AG04450 (cell line): Measurements from ENCODE around the gene SPTSSB. TPM values are rescaled to one million over a fixed set of nuclear protein-coding genes. Genes with fewer than 3 reads are reported as not detected.

Experiments
- CTCF ChIA-PET: fragments of 300-600, 350-600 bp; formaldehyde crosslinking; extraction: SDS; loops from one replicate; lab custom pipeline; 2022; ENCODE audit warnings: antibody characterized with exemption, inconsistent platforms; lab: Charles Lee
- POLR2A ChIA-PET: fragments of 350-600 bp; formaldehyde crosslinking; extraction: SDS; loops from one replicate; lab custom pipeline; 2021; ENCODE audit warnings: antibody characterized with exemption, inconsistent platforms; lab: Yijun Ruan, JAX
- DNase-seq: peaks from one replicate; pipeline ENCODE4 v3.0.0-alpha.2; 2011; ENCODE audit warnings: low read depth, low spot score
- H3K27ac ChIP-seq: one replicate; pipeline ENCODE4 v1.5.1; 2012; ENCODE audit warnings: low read depth, low read length, control low read depth
- H3K27me3 ChIP-seq: one replicate; pipeline ENCODE4 v1.6.0; 2012; ENCODE audit warnings: low read length; ENCODE audit not compliant: control insufficient read depth, insufficient read depth
- H3K4me3 ChIP-seq: 2 replicates; pipeline ENCODE4 v1.5.1; 2011; ENCODE audit warnings: mild to moderate bottlenecking, low read depth, low read length, control low read depth
- H3K9me3 ChIP-seq: 2 replicates; pipeline ENCODE4 v1.5.1; 2012; ENCODE audit warnings: low read length; ENCODE audit not compliant: control insufficient read depth, insufficient read depth
- polyA plus RNA-seq: library from polyadenylated mRNA; depleted of rRNA; stranded (reverse); fragments of >200 nt; gene quantifications from 2 replicates; pipeline ENCODE4 v1.2.3, GENCODE V29; 2011
- TF ChIP-seq, protein P1 (sequence below): IDR thresholded peaks from 2 replicates; pipeline ENCODE4 v1.5.1; 2011; ENCODE audit warnings: low read depth, low read length, control low read depth, inconsistent platforms

The SPTSSB gene
- polyA plus RNA-seq, 1 experiment = not detected

DNA sequence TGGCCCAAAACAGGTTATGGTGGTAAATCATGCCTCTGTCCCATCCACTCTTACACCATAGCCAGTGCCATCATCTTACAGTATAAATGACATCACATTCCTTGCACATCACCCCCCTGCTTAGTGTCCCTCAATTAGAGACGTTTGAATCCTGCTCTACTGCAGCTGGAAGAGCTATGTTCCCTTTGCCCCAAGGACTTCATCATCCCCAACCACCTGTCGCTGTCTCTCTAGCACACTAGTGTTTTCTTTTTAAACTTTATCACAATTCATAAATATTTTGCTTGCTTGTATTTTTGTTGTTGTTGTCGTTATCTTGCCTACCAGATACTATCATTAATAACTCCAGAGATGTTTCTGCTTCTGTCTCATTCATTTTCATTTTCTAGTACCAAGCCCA lies 28.7 kb downstream of the SPTSSB start:
- no peaks in the 10 kb centered on the region for H3K27me3 ChIP-seq
- no peak for DNase-seq

DNA sequence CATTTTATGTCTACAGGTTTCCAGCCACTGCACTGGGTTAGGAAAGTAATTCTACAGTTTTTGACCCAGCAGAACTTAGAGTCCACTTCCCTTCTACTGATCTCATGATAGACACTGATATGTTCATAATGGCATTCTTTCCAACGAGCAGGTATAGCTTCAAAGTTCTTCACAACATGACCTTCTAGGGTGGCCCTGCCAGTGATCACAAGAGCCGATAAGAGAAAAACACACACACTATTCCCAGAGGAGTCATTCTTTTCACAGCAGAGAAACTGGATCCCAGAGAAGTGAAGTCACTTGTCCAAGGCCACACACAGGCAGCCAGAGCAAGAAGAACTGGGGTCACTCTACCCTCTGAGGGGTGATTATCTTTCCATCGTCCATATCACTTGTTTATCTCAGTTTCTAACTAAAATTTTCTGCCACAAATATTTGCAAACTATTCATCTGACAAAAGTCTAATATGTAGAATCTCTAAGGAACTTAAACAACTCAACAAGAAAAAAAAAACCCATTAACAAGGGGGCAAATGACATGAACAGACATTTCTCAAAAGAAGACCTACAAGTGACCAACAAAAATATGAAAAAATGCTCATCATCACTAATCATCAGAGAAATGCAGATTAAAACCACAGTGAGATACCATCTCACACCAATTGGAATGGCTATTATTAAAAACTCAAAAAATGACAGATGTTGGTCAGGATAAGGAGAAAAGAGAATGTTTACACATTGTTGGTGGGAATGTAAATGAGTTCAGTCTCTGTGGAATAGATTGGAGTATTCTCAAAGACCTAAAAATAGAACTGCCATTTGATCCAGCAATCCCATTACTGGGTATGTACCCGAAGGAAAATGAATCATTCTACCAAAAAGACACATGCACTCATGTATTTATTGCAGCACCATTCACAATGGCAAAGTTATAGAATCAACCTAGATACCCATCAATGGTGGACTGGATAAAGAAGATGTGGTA lies 31.5 kb downstream of the SPTSSB start:
- Histone ChIP-seq H3K27me3 (no peaks in the 10 kb centered on the region), H3K9me3 (no peaks in the 10 kb centered on the region), H3K4me3 (no peak overlapping the region), H3K27ac (no peak overlapping the region)
- POLR2A ChIA-PET = no interaction called here
- TF ChIP-seq, protein P1, sequence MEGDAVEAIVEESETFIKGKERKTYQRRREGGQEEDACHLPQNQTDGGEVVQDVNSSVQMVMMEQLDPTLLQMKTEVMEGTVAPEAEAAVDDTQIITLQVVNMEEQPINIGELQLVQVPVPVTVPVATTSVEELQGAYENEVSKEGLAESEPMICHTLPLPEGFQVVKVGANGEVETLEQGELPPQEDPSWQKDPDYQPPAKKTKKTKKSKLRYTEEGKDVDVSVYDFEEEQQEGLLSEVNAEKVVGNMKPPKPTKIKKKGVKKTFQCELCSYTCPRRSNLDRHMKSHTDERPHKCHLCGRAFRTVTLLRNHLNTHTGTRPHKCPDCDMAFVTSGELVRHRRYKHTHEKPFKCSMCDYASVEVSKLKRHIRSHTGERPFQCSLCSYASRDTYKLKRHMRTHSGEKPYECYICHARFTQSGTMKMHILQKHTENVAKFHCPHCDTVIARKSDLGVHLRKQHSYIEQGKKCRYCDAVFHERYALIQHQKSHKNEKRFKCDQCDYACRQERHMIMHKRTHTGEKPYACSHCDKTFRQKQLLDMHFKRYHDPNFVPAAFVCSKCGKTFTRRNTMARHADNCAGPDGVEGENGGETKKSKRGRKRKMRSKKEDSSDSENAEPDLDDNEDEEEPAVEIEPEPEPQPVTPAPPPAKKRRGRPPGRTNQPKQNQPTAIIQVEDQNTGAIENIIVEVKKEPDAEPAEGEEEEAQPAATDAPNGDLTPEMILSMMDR = no peak
- CTCF ChIA-PET = no interaction called here
- no peak for DNase-seq

More for the DNA sequence above, 28.7 kb downstream of the SPTSSB start:
- Histone ChIP-seq H3K27ac (no peak overlapping the region), H3K4me3 (no peak overlapping the region), H3K9me3 (no peaks in the 10 kb centered on the region)
- POLR2A ChIA-PET = no interaction called here
- CTCF ChIA-PET = no interaction called here
- TF ChIP-seq, protein P1 = no peak

DNA sequence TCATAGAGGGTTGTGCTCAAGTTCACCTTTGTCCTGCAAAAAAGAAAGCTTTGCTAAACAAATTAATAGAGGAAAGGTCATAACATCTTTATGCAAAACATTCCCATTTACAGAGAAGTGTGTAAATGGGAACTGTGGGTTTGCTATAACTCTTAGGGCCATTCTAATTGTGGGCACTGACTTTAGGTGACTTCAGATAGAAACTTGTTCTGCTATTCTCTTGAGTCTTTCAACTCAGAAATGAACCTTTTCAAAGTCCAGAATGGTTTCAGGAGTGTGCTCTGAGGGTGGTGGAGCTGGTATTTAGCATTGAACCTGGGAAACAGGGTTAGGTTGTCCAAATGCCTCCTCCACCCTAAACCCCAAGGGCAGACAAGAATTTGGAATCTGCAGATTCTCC lies 34.0 kb downstream of the SPTSSB start:
- H3K4me3 ChIP-seq = no peak overlapping the region
- H3K9me3 ChIP-seq = no peaks in the 10 kb centered on the region
- no peaks in the 10 kb centered on the region for H3K27me3 ChIP-seq
- H3K27ac ChIP-seq = no peak overlapping the region
- no peak for DNase-seq
- ChIA-PET POLR2A (no interaction called here), CTCF (no interaction called here)
- TF ChIP-seq, protein P1 = no peak

DNA sequence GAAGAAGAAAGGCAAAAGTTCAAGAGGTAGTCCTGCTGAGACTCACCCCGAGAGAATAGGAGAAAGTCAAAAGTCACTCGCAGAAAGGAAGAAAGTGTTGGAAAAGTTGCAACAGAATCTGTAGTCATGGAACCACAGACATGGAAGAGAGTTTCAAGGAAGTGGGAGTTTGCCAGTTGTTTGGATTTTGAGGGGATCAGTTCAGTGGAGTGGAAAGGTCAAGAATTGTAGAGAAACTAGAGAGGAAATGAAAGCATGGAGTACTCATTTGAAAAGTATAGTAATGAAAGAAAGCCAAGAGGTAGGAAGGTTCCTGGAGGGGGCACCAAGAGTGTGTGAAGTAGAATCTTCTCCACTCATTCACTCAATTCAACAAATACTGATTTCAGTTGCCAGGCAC lies 34.7 kb downstream of the SPTSSB start:
- DNase-seq = no peak
- TF ChIP-seq, protein P1 = no peak
- ChIA-PET CTCF (no interaction called here), POLR2A (no interaction called here)
- H3K4me3 ChIP-seq = no peak overlapping the region
- H3K27me3 ChIP-seq = no peaks in the 10 kb centered on the region
- H3K9me3 ChIP-seq = no peaks in the 10 kb centered on the region
- H3K27ac ChIP-seq = no peak overlapping the region

DNA sequence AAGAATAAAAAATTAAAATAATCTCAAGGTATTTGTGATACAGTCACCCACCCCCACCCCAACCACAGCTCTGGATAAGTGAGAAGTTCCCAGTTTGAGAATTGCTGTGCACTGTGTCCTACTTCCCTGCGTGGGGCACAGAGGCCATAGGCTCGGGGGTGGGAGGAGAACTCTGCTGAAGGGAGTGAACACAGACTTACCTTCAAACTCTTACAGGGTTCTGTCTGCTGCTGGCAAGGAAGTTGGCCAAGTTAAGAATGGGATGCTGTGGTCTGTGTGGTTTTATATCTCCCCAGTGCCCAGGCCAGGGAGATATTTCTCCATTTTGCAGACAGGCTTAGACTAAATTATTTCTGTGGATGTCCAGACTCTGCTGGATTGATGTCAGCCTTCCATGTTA lies 37.6 kb downstream of the SPTSSB start:
- Histone ChIP-seq H3K4me3 (no peak overlapping the region), H3K9me3 (no peaks in the 10 kb centered on the region), H3K27ac (no peak overlapping the region), H3K27me3 (no peaks in the 10 kb centered on the region)
- ChIA-PET POLR2A (no interaction called here), CTCF (no interaction called here)
- DNase-seq = no peak
- TF ChIP-seq, protein P1 = no peak
